PC-3 (cell line): ENCODE data around the gene ABCA5. TPM values are rescaled to one million over a fixed set of nuclear protein-coding genes. Genes with fewer than 3 reads are reported as not detected.

Experiments used
- ATAC-seq: fragments of 200-7000 bp; cut with Tn5 transposase; 2 replicates; pipeline ENCODE4 v1.9.1; 2020; ENCODE audit warnings: mild to moderate bottlenecking, moderate library complexity
- BruUV-seq: library from RNA; stranded (reverse); fragments of 400-500 nt; replicated peaks from 2 replicates; lab custom pipeline; 2021; lab: Mats Ljungman, UMichigan
- CTCF ChIA-PET: fragments of 300-600 bp; sonication (Branson Sonifier 250); formaldehyde crosslinking; loops from one replicate; lab custom pipeline; 2022; ENCODE audit warnings: antibody characterized with exemption; lab: Charles Lee
- POLR2A ChIA-PET: fragments of 300-600 bp; sonication (Branson Sonifier 250); formaldehyde crosslinking; loops from one replicate; lab custom pipeline; 2022; ENCODE audit warnings: antibody characterized with exemption; ENCODE audit not compliant: unreplicated experiment; lab: Charles Lee
- DNase-seq: peaks from one replicate; pipeline ENCODE4 v3.0.0-alpha.2; 2015
- H2AFZ ChIP-seq: fragments of 300-600 bp; sonication (generic); 2 replicates; pipeline ENCODE4 v1.6.0; 2016; ENCODE audit warnings: antibody characterized with exemption, low read length
- H3F3A ChIP-seq: fragments of 300-600 bp; sonication (generic); one replicate; pipeline ENCODE4 v1.6.0; 2017; ENCODE audit warnings: antibody characterized with exemption, low read length, control low read depth, mild to moderate bottlenecking; ENCODE audit not compliant: unreplicated experiment
- H3K27ac ChIP-seq: fragments of 300-600 bp; sonication (generic); 2 replicates; pipeline ENCODE4 v1.5.1; 2016; ENCODE audit warnings: mild to moderate bottlenecking, low read length
- H3K27me3 ChIP-seq: fragments of 300-600 bp; sonication (generic); 2 replicates; pipeline ENCODE4 v1.6.1; 2016; ENCODE audit warnings: low read length, mixed read lengths
- H3K36me3 ChIP-seq: fragments of 300-600 bp; sonication (generic); 2 replicates; pipeline ENCODE4 v1.6.1; 2016; ENCODE audit warnings: low read depth, mixed run types, low read length, mixed read lengths
- H3K4me1 ChIP-seq: fragments of 300-600 bp; sonication (generic); 2 replicates; pipeline ENCODE4 v1.5.1; 2016; ENCODE audit warnings: low read length; ENCODE audit not compliant: insufficient read depth
- H3K4me2 ChIP-seq: fragments of 300-600 bp; sonication (generic); 2 replicates; pipeline ENCODE4 v1.6.0; 2016; ENCODE audit warnings: low read length
- H3K4me3 ChIP-seq: fragments of 300-600 bp; sonication (generic); 2 replicates; pipeline ENCODE4 v1.5.1; 2016; ENCODE audit warnings: mild to moderate bottlenecking, low read length, mixed read lengths
- H3K79me2 ChIP-seq: fragments of 300-600 bp; sonication (generic); 2 replicates; pipeline ENCODE4 v1.6.1; 2017; ENCODE audit warnings: low read length, mixed read lengths
- H3K9ac ChIP-seq: fragments of 300-600 bp; sonication (generic); 2 replicates; pipeline ENCODE4 v1.6.0; 2016; ENCODE audit warnings: mild to moderate bottlenecking, low read length
- H3K9me2 ChIP-seq: fragments of 300-600 bp; sonication (generic); replicated peaks from 2 replicates; pipeline ENCODE4 v1.6.1; 2016; ENCODE audit warnings: mixed run types, low read length, mixed read lengths
- H3K9me3 ChIP-seq: fragments of 300-600 bp; sonication (generic); 2 replicates; pipeline ENCODE4 v1.6.1; 2016; ENCODE audit warnings: low read length, mixed read lengths
- H4K20me1 ChIP-seq: fragments of 300-600 bp; sonication (generic); 2 replicates; pipeline ENCODE4 v1.6.1; 2016; ENCODE audit warnings: low read length, mixed read lengths
- EZH2 ChIP-seq: fragments of 300-600 bp; sonication (generic); IDR thresholded peaks from one replicate; pipeline ENCODE4 v1.6.1; 2017; ENCODE audit warnings: antibody characterized with exemption, mild to moderate bottlenecking, low read length; ENCODE audit not compliant: unreplicated experiment
- EZH2phosphoT487 ChIP-seq: fragments of 300-600 bp; sonication (generic); IDR thresholded peaks from 2 replicates; pipeline ENCODE4 v1.6.1; 2018; ENCODE audit warnings: mild to moderate bottlenecking, antibody characterized with exemption, low read length, borderline replicate concordance
- intact Hi-C: fragments of 100-400 bp; cut with micrococcal nuclease; formaldehyde crosslinking; loops from 2 replicates; pipeline ENCODE4 v1.9.0; 2023
- total RNA-seq: library from RNA; depleted of rRNA; stranded (reverse); fragments of >200 nt; gene quantifications from 2 replicates; pipeline ENCODE4 v1.2.3, GENCODE V29; 2014
- TF ChIP-seq, protein P1 (sequence below): fragments of 300-600 bp; sonication (generic); conservative IDR thresholded peaks from 2 replicates; pipeline ENCODE4 v1.5.1; 2017; ENCODE audit warnings: antibody characterized with exemption, low read depth, mild to moderate bottlenecking, low read length

The ABCA5 gene
- total RNA-seq, 1 experiment from 2014 or later: 7.0 TPM

- Histone ChIP-seq H3K4me3 (no peak overlapping the region), H3K9me2 (no peaks in the 10 kb centered on the region), H3F3A (no peaks in the 10 kb centered on the region), H4K20me1 (no peaks in the 10 kb centered on the region), H2AFZ (no peak overlapping the region), H3K27ac (no peak overlapping the region), H3K9ac (no peak overlapping the region), H3K79me2 (no peaks in the 10 kb centered on the region), H3K36me3 (no peaks in the 10 kb centered on the region), H3K9me3 (no peaks in the 10 kb centered on the region), H3K4me1 (no peaks in the 10 kb centered on the region), H3K27me3 (no peaks in the 10 kb centered on the region), H3K4me2 (no peak overlapping the region)
- ATAC-seq: no peak
- ChIA-PET POLR2A (no interaction called here), CTCF (no interaction called here)
- no TSS peak for BruUV-seq
- TF ChIP-seq, protein P1, sequence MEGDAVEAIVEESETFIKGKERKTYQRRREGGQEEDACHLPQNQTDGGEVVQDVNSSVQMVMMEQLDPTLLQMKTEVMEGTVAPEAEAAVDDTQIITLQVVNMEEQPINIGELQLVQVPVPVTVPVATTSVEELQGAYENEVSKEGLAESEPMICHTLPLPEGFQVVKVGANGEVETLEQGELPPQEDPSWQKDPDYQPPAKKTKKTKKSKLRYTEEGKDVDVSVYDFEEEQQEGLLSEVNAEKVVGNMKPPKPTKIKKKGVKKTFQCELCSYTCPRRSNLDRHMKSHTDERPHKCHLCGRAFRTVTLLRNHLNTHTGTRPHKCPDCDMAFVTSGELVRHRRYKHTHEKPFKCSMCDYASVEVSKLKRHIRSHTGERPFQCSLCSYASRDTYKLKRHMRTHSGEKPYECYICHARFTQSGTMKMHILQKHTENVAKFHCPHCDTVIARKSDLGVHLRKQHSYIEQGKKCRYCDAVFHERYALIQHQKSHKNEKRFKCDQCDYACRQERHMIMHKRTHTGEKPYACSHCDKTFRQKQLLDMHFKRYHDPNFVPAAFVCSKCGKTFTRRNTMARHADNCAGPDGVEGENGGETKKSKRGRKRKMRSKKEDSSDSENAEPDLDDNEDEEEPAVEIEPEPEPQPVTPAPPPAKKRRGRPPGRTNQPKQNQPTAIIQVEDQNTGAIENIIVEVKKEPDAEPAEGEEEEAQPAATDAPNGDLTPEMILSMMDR: no peak
- no peak for TF ChIP-seq EZH2phosphoT487
- no peak for TF ChIP-seq EZH2
- DNase-seq: no peak
- intact Hi-C loops: no loop called here
These were observed 106.8 kb downstream of the ABCA5 start for GRCh38 chr17:69220098-69220497.

DNA sequence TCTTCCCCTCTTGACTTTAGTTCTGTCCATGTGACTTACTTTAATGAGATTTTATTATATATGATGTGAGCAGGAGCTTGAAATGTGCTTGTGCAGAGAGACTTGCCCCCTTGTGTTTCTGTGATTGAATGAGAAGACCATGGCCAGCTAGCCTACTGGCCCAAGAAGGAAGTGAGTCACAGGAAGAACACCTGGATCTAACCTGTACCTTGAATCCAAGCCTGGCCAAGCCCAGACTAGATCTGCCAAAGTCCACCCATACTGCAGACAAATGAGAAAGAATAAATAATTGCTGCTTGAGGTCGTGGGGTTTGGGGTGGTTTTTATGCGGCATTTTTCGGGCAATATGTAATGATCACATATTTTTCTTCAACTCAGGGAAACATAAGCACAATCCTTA lies 107.9 kb downstream of the ABCA5 start:
- intact Hi-C loops: no loop called here
- Histone ChIP-seq H3K27ac (no peak overlapping the region), H3K27me3 (no peaks in the 10 kb centered on the region), H3K9me3 (no peaks in the 10 kb centered on the region), H3K4me1 (no peaks in the 10 kb centered on the region), H3K9me2 (no peaks in the 10 kb centered on the region), H3K4me2 (no peak overlapping the region), H3K79me2 (no peaks in the 10 kb centered on the region), H3K36me3 (no peaks in the 10 kb centered on the region), H3K9ac (no peak overlapping the region), H2AFZ (no peak overlapping the region), H3F3A (no peaks in the 10 kb centered on the region), H3K4me3 (no peak overlapping the region), H4K20me1 (no peaks in the 10 kb centered on the region)
- no peak for DNase-seq
- CTCF ChIA-PET: no interaction called here
- BruUV-seq: no TSS peak
- TF ChIP-seq, protein P1: no peak
- TF ChIP-seq EZH2 (no peak), EZH2phosphoT487 (no peak)
- ATAC-seq: no peak
- POLR2A ChIA-PET: no interaction called here

DNA sequence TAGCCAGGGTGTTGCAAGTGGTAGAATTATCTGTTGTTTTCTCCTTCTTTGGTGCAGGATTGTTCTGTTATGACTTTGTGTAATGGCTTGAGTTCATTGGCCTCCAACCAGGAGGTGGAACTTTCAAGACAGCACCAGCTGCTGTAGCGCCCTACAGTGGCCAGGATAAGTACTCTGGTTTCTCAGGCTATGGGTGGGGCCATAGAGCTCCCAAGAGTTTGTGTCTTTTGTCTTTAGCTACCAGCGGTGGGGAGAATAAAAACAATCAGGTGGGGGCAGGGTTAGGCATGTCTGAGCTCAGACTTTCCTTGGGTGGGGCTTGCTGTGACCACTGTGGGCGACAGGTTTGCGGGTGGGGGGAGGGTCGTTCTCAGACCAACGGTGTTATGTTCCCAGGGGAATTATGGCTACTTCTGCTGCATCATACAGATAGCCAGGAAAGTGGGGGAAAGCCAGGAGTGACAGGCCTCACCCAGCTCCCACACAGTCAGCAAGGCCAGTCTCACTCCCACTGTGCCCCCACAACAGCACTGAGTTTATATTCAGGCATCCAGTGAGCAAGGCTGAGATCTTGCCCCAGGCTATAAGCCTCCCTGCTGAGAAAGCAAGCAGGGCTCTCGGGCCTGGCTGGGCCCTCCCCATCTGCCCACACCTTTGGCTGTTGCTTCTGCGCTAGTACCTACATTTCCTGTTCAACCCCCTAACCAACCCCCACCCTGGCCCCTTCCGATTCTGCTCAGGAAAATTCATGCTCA lies 113.7 kb downstream of the ABCA5 start:
- H3K4me2 ChIP-seq: no peak overlapping the region
- POLR2A ChIA-PET: no interaction called here
- no peak overlapping the region for H3K9ac ChIP-seq
- no peak overlapping the region for H2AFZ ChIP-seq
- no peaks in the 10 kb centered on the region for H4K20me1 ChIP-seq
- TF ChIP-seq, protein P1: peak; percentile 40; the same call in 1 of the 2 replicates
- TF ChIP-seq EZH2 (no peak), EZH2phosphoT487 (no peak)
- CTCF ChIA-PET: interaction anchor here (0.6 kb wide), 1 partner anchor 439 kb away, joined by 8 read pairs; no protein-coding TSS in a partner anchor
- no peak overlapping the region for H3K27ac ChIP-seq
- no peaks in the 10 kb centered on the region for H3K9me2 ChIP-seq
- H3K4me3 ChIP-seq: no peak overlapping the region
- no peaks in the 10 kb centered on the region for H3K4me1 ChIP-seq
- no peaks in the 10 kb centered on the region for H3F3A ChIP-seq
- no TSS peak for BruUV-seq
- no peaks in the 10 kb centered on the region for H3K36me3 ChIP-seq
- intact Hi-C loops: no loop called here
- DNase-seq: no peak
- H3K27me3 ChIP-seq: no peaks in the 10 kb centered on the region
- no peaks in the 10 kb centered on the region for H3K9me3 ChIP-seq
- no peak for ATAC-seq
- no peaks in the 10 kb centered on the region for H3K79me2 ChIP-seq
